MCF 10A (cell line): ENCODE results near the gene FAM177B. TPM values are rescaled to one million over a fixed set of nuclear protein-coding genes. Genes with fewer than 3 reads are reported as not detected.
A peak's percentile ranks its signal among the peaks of the same experiment; 100 is the strongest.

Experiments used
- BruUV-seq: library from RNA; stranded (reverse); fragments of 400-500 nt; replicated peaks from 2 replicates; lab custom pipeline; 2021; lab: Mats Ljungman, UMichigan
- CTCF ChIA-PET: fragments of 300-600 bp; sonication (Branson Sonifier 250); formaldehyde crosslinking; extraction: SDS; loops from one replicate; lab custom pipeline; 2021; ENCODE audit warnings: antibody characterized with exemption, inconsistent platforms; lab: Yijun Ruan, JAX
- POLR2A ChIA-PET: fragments of 300-600, 350-650 bp; sonication (Branson Sonifier 250); formaldehyde crosslinking; extraction: SDS; loops from one replicate; lab custom pipeline; 2020; ENCODE audit warnings: antibody characterized with exemption, inconsistent platforms; lab: Yijun Ruan, JAX
- DNase-seq: peaks from one replicate; pipeline ENCODE4 v3.0.0-alpha.2; 2018; ENCODE audit not compliant: unreplicated experiment
- H3K27ac Mint-ChIP-seq: one replicate; pipeline ENCODE4 v1.8.0; 2022; ENCODE audit warnings: mild to moderate bottlenecking, low read depth, mixed read lengths; ENCODE audit not compliant: unreplicated experiment
- H3K27me3 Mint-ChIP-seq: one replicate; pipeline ENCODE4 v1.8.0; 2022; ENCODE audit warnings: mixed read lengths; ENCODE audit not compliant: insufficient read depth, unreplicated experiment
- H3K36me3 Mint-ChIP-seq: one replicate; pipeline ENCODE4 v1.8.0; 2022; ENCODE audit warnings: mild to moderate bottlenecking, moderate library complexity, mixed read lengths; ENCODE audit not compliant: insufficient read depth, unreplicated experiment
- H3K4me1 Mint-ChIP-seq: one replicate; pipeline ENCODE4 v1.8.0; 2022; ENCODE audit warnings: mixed read lengths; ENCODE audit not compliant: insufficient read depth, unreplicated experiment
- H3K4me3 Mint-ChIP-seq: one replicate; pipeline ENCODE4 v1.8.0; 2022; ENCODE audit warnings: mild to moderate bottlenecking, moderate library complexity, mixed read lengths; ENCODE audit not compliant: unreplicated experiment
- H3K9me3 Mint-ChIP-seq: one replicate; pipeline ENCODE4 v1.8.0; 2022; ENCODE audit warnings: mixed read lengths; ENCODE audit not compliant: unreplicated experiment
- CTCF ChIP-seq: fragments of 200-600 bp; IDR thresholded peaks from one replicate; pipeline ENCODE4 v1.8.0; 2022; ENCODE audit warnings: antibody characterized with exemption, mild to moderate bottlenecking; ENCODE audit not compliant: unreplicated experiment
- intact Hi-C: fragments of 100-400 bp; cut with micrococcal nuclease; formaldehyde crosslinking; loops from 2 replicates; pipeline ENCODE4 v1.14.1; 2022
- total RNA-seq: library from RNA; stranded (reverse); gene quantifications from 2 replicates; pipeline ENCODE4 v1.2.3, GENCODE V29; 2022

FAM177B gene
- total RNA-seq, 1 experiment from 2014 or later: not detected

GRCh38 chr1:222786121-222786520, 49.1 kb downstream of the FAM177B start:
- H3K27me3 Mint-ChIP-seq: peaks cover 28% of the 10 kb centered on the region
- H3K9me3 Mint-ChIP-seq: no peaks in the 10 kb centered on the region
- TF ChIP-seq CTCF: no peak
- peak; percentile 82 for DNase-seq
- ChIA-PET CTCF (interaction anchor here (0.6 to 14.1 kb wide), 11 partner anchors 9 to 897 kb away, joined by 3 to 488 read pairs (median 4); no protein-coding TSS in a partner anchor), POLR2A (interaction anchor here (0.5 to 1.7 kb wide), 8 partner anchors 9 to 337 kb away, joined by 3 to 8 read pairs (median 3); no protein-coding TSS in a partner anchor)
- intact Hi-C loops: no loop called here
- H3K4me3 Mint-ChIP-seq: no peak overlapping the region
- BruUV-seq: no TSS peak
- no peak overlapping the region for H3K27ac Mint-ChIP-seq
- H3K36me3 Mint-ChIP-seq: no peaks in the 10 kb centered on the region
- H3K4me1 Mint-ChIP-seq: peaks cover 46% of the 10 kb centered on the region

- Mint-ChIP-seq H3K36me3 (no peaks in the 10 kb centered on the region), H3K27me3 (peaks cover 16% of the 10 kb centered on the region), H3K4me3 (no peak overlapping the region), H3K9me3 (no peaks in the 10 kb centered on the region), H3K4me1 (peaks cover 51% of the 10 kb centered on the region), H3K27ac (no peak overlapping the region)
- BruUV-seq: no TSS peak
- no peak for TF ChIP-seq CTCF
- intact Hi-C loops: no loop called here
- ChIA-PET CTCF (interaction anchor here (0.8 to 14.1 kb wide), 9 partner anchors 11 to 908 kb away, joined by 3 to 488 read pairs (median 7); partner anchors contain the start of gene FAM177B), POLR2A (interaction anchor here (0.7 to 1.6 kb wide), 4 partner anchors 11 to 1368 kb away, joined by 3 to 4 read pairs (median 3); no protein-coding TSS in a partner anchor)
- DNase-seq: no peak
These were observed 50.7 kb downstream of the FAM177B start for GRCh38 chr1:222787729-222788128.

- no TSS peak for BruUV-seq
- Mint-ChIP-seq H3K4me3 (no peak overlapping the region), H3K4me1 (peaks cover 50% of the 10 kb centered on the region), H3K9me3 (no peaks in the 10 kb centered on the region), H3K36me3 (no peaks in the 10 kb centered on the region), H3K27me3 (peaks cover 10% of the 10 kb centered on the region), H3K27ac (no peak overlapping the region)
- CTCF ChIA-PET: interaction anchor here (0.5 to 14.1 kb wide), 9 partner anchors 10 to 907 kb away, joined by 3 to 488 read pairs (median 7); partner anchors contain the start of gene FAM177B
- TF ChIP-seq CTCF: no peak
- POLR2A ChIA-PET: interaction anchor here (0.9 to 1.6 kb wide), 3 partner anchors 12 to 75 kb away, joined by 3 to 4 read pairs (median 3); no protein-coding TSS in a partner anchor
- peak; percentile 73 for DNase-seq
- intact Hi-C loops: no loop called here
These were observed 51.6 kb downstream of the FAM177B start for GRCh38 chr1:222788402-222789156.

GRCh38 chr1:222790115-222790514, 53.1 kb downstream of the FAM177B start:
- Mint-ChIP-seq H3K27me3 (peaks cover 8% of the 10 kb centered on the region), H3K36me3 (no peaks in the 10 kb centered on the region), H3K4me3 (no peak overlapping the region), H3K27ac (no peak overlapping the region), H3K4me1 (peaks cover 34% of the 10 kb centered on the region), H3K9me3 (no peaks in the 10 kb centered on the region)
- ChIA-PET POLR2A (interaction anchor here (0.6 kb wide), 1 partner anchor 26 kb away, joined by 3 read pairs; no protein-coding TSS in a partner anchor), CTCF (interaction anchor here (0.9 to 14.1 kb wide), 8 partner anchors 14 to 874 kb away, joined by 3 to 488 read pairs (median 6); no protein-coding TSS in a partner anchor)
- no TSS peak for BruUV-seq
- DNase-seq: no peak
- TF ChIP-seq CTCF: no peak
- intact Hi-C loops: loop anchor here (5.0 kb wide), 1 partner anchor 742 kb away; no protein-coding TSS in a partner anchor
